Neural cell (in vitro differentiated cells): ENCODE measurements around the gene LIME1. TPM values are rescaled to one million over a fixed set of nuclear protein-coding genes. Genes with fewer than 3 reads are reported as not detected.

Experiments
- H2AFZ ChIP-seq: fragments of 200-600, 300-800 bp; sonication (generic), shearing (Covaris generic); 2 replicates; pipeline ENCODE4 v1.6.0; 2014; ENCODE audit warnings: low read depth, mild to moderate bottlenecking, antibody characterized with exemption, low read length, moderate library complexity
- H3F3A ChIP-seq: fragments of 200-600 bp; shearing (Covaris generic); 2 replicates; pipeline ENCODE4 v1.6.1; 2016; ENCODE audit warnings: mild to moderate bottlenecking, moderate library complexity, mixed read lengths, antibody characterized with exemption, low read length; ENCODE audit not compliant: insufficient read depth, poor library complexity, severe bottlenecking
- H3K27ac ChIP-seq: fragments of 200-600, 300-800 bp; sonication (generic), shearing (Covaris generic); 2 replicates; pipeline ENCODE4 v1.5.1; 2014; ENCODE audit warnings: mild to moderate bottlenecking, low read length, moderate library complexity
- H3K27me3 ChIP-seq: fragments of 300-800, 200-600 bp; sonication (generic), shearing (Covaris generic); 2 replicates; pipeline ENCODE4 v1.6.0; 2014; ENCODE audit warnings: mild to moderate bottlenecking, low read depth, low read length, moderate library complexity; ENCODE audit not compliant: insufficient read depth
- H3K36me3 ChIP-seq: fragments of 300-800, 200-600 bp; sonication (generic), shearing (Covaris generic); 2 replicates; pipeline ENCODE4 v1.5.1; 2014; ENCODE audit warnings: mild to moderate bottlenecking, antibody characterized with exemption, low read length, moderate library complexity; ENCODE audit not compliant: insufficient read depth
- H3K4me2 ChIP-seq: fragments of 300-800, 200-600 bp; sonication (generic), shearing (Covaris generic); 2 replicates; pipeline ENCODE4 v1.6.0; 2014; ENCODE audit warnings: mild to moderate bottlenecking, low read length
- H3K4me3 ChIP-seq: fragments of 300-800, 200-600 bp; sonication (generic), shearing (Covaris generic); 2 replicates; pipeline ENCODE4 v1.5.1; 2014; ENCODE audit warnings: mild to moderate bottlenecking, low read length, moderate library complexity
- H3K79me2 ChIP-seq: fragments of 200-600 bp; shearing (Covaris generic); replicated peaks from 2 replicates; pipeline ENCODE4 v1.6.0; 2014; ENCODE audit warnings: mild to moderate bottlenecking, low read length, moderate library complexity; ENCODE audit not compliant: insufficient read depth
- H3K9ac ChIP-seq: fragments of 300-800, 200-600 bp; sonication (generic), shearing (Covaris generic); 2 replicates; pipeline ENCODE4 v1.6.1; 2016; ENCODE audit warnings: mild to moderate bottlenecking, low read length, mixed read lengths
- H3K9me2 ChIP-seq: fragments of 200-600 bp; shearing (Covaris generic); 2 replicates; pipeline ENCODE4 v1.6.1; 2016; ENCODE audit warnings: mild to moderate bottlenecking, low read length, mixed read lengths; ENCODE audit not compliant: insufficient read depth
- H3K9me3 ChIP-seq: fragments of 200-600, 300-800 bp; sonication (generic), shearing (Covaris generic); 2 replicates; pipeline ENCODE4 v1.6.1; 2016; ENCODE audit warnings: mild to moderate bottlenecking, mixed run types, low read length, moderate library complexity, mixed read lengths
- H4K20me1 ChIP-seq: fragments of 200-600 bp; shearing (Covaris generic); 2 replicates; pipeline ENCODE4 v1.6.1; 2016; ENCODE audit warnings: mild to moderate bottlenecking, mixed run types; ENCODE audit not compliant: insufficient read depth
- EP300 ChIP-seq: fragments of 450-650 bp; conservative IDR thresholded peaks from 2 replicates; pipeline ENCODE4 v1.6.1; 2014; ENCODE audit warnings: antibody characterized with exemption, mild to moderate bottlenecking, moderate library complexity; ENCODE audit not compliant: poor library complexity, severe bottlenecking
- EZH2 ChIP-seq: fragments of 200-600, 300-800 bp; shearing (Covaris generic), sonication (generic); IDR thresholded peaks from 2 replicates; pipeline ENCODE4 v1.6.1; 2014; ENCODE audit warnings: antibody characterized with exemption, low read length, borderline replicate concordance, mild to moderate bottlenecking; ENCODE audit not compliant: insufficient read depth, poor library complexity, severe bottlenecking
- MXI1 ChIP-seq: fragments of 450-650 bp; conservative IDR thresholded peaks from 2 replicates; pipeline ENCODE4 v1.6.1; 2014; ENCODE audit warnings: antibody characterized with exemption, mild to moderate bottlenecking; ENCODE audit not compliant: poor library complexity, severe bottlenecking
- POLR2AphosphoS5 ChIP-seq: IDR thresholded peaks from 2 replicates; pipeline ENCODE4 v1.6.1; 2012
- RAD21 ChIP-seq: fragments of 450-650 bp; conservative IDR thresholded peaks from 2 replicates; pipeline ENCODE4 v1.6.1; 2014; ENCODE audit warnings: antibody characterized with exemption, mild to moderate bottlenecking, moderate library complexity
- REST ChIP-seq: IDR thresholded peaks from 2 replicates; pipeline ENCODE4 v1.6.1; 2012; ENCODE audit warnings: borderline replicate concordance
- SMC3 ChIP-seq: fragments of 450-650 bp; conservative IDR thresholded peaks from 2 replicates; pipeline ENCODE4 v1.6.1; 2014; ENCODE audit warnings: antibody characterized with exemption, mild to moderate bottlenecking, moderate library complexity; ENCODE audit not compliant: poor library complexity
- TAF1 ChIP-seq: IDR thresholded peaks from 2 replicates; pipeline ENCODE4 v1.6.1; 2012; ENCODE audit warnings: low read depth
- polyA plus RNA-seq: library from polyadenylated mRNA; depleted of rRNA; stranded (reverse); fragments of >200 nt; gene quantifications from 2 replicates; pipeline ENCODE4 v1.2.3, GENCODE V29; 2014
- TF ChIP-seq, protein P1 (sequence below): fragments of 450-650 bp; IDR thresholded peaks from 2 replicates; pipeline ENCODE4 v1.5.1; 2014; ENCODE audit warnings: antibody characterized with exemption, mild to moderate bottlenecking, moderate library complexity; ENCODE audit not compliant: poor library complexity, severe bottlenecking

Gene LIME1
- polyA plus RNA-seq, 1 donor from 2014 or later = 65.2 TPM

DNA sequence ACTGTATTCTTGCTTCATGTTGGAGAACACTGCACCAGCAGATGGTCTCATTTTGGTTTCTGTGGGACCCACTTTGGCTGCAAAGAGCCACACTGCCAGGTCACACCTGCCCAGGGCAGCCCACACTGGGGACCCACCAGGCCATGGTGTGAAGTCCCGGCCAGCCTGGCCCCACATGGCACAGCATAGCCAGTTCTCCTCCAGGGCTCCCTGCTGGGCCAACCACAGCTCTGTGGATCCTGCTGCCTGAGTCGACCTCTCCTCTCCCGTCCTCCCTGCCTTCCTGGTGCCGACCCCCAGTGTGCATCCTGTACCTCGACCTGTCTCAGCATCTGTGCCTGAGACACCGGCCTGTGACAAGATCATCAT, 31.7 kb upstream of the LIME1 start:
- Histone ChIP-seq H3K27ac (no peak overlapping the region), H3K9me2 (no peaks in the 10 kb centered on the region), H3K36me3 (no peaks in the 10 kb centered on the region), H4K20me1 (no peaks in the 10 kb centered on the region), H3K79me2 (peaks cover 19% of the 10 kb centered on the region), H3K27me3 (no peaks in the 10 kb centered on the region), H3K9me3 (no peaks in the 10 kb centered on the region), H3K4me3 (no peak overlapping the region), H3K4me2 (no peak overlapping the region), H2AFZ (no peak overlapping the region), H3F3A (no peaks in the 10 kb centered on the region), H3K9ac (no peak overlapping the region)
- no peak for TF ChIP-seq SMC3

DNA sequence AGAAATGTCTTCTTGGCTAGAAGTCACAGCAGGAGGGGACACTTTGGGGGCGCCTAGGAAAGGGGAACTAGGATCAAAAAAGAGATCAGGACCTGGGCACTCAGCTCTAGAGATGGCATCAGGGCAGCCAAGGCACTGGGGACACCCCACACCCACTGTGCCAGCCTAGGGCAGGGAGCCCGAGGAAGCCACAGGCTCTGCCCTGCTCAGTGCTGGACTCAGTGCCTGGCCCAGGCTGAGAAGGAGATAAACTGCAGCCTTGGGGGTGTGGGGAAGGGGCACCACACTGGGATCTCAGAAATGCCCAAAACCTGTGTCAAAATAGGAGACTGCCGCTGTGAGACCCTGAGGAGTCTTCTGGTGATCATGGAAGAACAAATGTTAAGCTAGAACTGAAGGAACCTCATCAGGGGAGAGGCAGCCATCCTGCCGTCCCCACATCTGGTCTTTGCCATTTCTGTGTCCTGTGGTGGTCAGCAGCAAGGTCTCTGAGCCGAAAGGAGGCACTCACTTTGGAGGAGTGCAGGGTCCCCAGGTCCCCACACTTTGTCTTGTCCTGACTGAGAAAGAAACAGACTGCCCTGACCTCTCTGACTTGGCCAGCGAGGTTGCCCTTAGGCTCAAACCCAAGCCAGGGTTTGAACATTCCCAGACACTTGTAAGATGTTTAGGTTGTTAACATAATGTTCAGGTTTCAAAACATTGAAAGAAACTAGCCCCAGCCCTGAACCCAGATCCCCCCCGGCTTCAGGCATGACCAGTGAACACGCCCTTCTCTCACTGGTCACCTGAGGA, 31.0 kb upstream of the LIME1 start:
- Histone ChIP-seq H3K79me2 (peaks cover 21% of the 10 kb centered on the region), H3K4me2 (no peak overlapping the region), H3K4me3 (no peak overlapping the region), H3K9me2 (no peaks in the 10 kb centered on the region), H3K27me3 (no peaks in the 10 kb centered on the region), H3K27ac (no peak overlapping the region), H3F3A (no peaks in the 10 kb centered on the region), H2AFZ (no peak overlapping the region), H3K36me3 (no peaks in the 10 kb centered on the region), H3K9ac (no peak overlapping the region), H4K20me1 (no peaks in the 10 kb centered on the region), H3K9me3 (no peaks in the 10 kb centered on the region)
- TF ChIP-seq RAD21 (no peak), TAF1 (no peak), SMC3 (no peak), MXI1 (no peak), REST (no peak), EP300 (no peak), POLR2AphosphoS5 (no peak), EZH2 (no peak)
- TF ChIP-seq, protein P1, sequence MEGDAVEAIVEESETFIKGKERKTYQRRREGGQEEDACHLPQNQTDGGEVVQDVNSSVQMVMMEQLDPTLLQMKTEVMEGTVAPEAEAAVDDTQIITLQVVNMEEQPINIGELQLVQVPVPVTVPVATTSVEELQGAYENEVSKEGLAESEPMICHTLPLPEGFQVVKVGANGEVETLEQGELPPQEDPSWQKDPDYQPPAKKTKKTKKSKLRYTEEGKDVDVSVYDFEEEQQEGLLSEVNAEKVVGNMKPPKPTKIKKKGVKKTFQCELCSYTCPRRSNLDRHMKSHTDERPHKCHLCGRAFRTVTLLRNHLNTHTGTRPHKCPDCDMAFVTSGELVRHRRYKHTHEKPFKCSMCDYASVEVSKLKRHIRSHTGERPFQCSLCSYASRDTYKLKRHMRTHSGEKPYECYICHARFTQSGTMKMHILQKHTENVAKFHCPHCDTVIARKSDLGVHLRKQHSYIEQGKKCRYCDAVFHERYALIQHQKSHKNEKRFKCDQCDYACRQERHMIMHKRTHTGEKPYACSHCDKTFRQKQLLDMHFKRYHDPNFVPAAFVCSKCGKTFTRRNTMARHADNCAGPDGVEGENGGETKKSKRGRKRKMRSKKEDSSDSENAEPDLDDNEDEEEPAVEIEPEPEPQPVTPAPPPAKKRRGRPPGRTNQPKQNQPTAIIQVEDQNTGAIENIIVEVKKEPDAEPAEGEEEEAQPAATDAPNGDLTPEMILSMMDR = no peak
